ENCODE measurements around the gene RHBDF2.

The RHBDF2 gene

GRCh38 chr17:76427501-76428231 is 73.6 kb downstream of the RHBDF2 start:
- no peaks in the 10 kb centered on the region for H3K9me3 ChIP-seq (ENCODE audit: insufficient read depth, low read length)
- H3K4me1 ChIP-seq (ENCODE audit: insufficient read depth, insufficient read length): no peaks in the 10 kb centered on the region
- H3K4me3 ChIP-seq (ENCODE audit: insufficient read length, low read depth): no peak overlapping the region
- no peak overlapping the region for H3K9ac ChIP-seq (ENCODE audit: insufficient read length, low read depth)
- H3K36me3 ChIP-seq (ENCODE audit: insufficient read depth, insufficient read length, low read length): peaks cover 8% of the 10 kb centered on the region
- TF ChIP-seq ZNF274 (IDR thresholded peaks at IDR 0.05; ENCODE audit: low read depth, low read length): no peak
- TF ChIP-seq YY1 (IDR thresholded peaks at IDR 0.05; ENCODE audit: insufficient read depth, insufficient read length): no peak
- TF ChIP-seq SUZ12 (IDR thresholded peaks at IDR 0.05; ENCODE audit: extremely low read depth, insufficient read depth, insufficient read length): no peak
- no peak for DNase-seq (ENCODE audit: low read depth, low spot score)
- no peaks in the 10 kb centered on the region for H3K27me3 ChIP-seq (ENCODE audit: insufficient read depth, insufficient read length)

- H3K4me1 ChIP-seq (ENCODE audit: insufficient read depth, insufficient read length): no peaks in the 10 kb centered on the region
- TF ChIP-seq YY1 (IDR thresholded peaks at IDR 0.05; ENCODE audit: insufficient read depth, insufficient read length) (no peak), SUZ12 (IDR thresholded peaks at IDR 0.05; ENCODE audit: extremely low read depth, insufficient read depth, insufficient read length) (no peak), ZNF274 (IDR thresholded peaks at IDR 0.05; ENCODE audit: low read depth, low read length) (no peak)
- no peak for DNase-seq (ENCODE audit: low read depth, low spot score)
Observed at GRCh38 chr17:76426853-76427252, 74.4 kb downstream of the RHBDF2 start.

GRCh38 chr17:76422860-76423259 is 78.4 kb downstream of the RHBDF2 start:
- no peak for TF ChIP-seq ZNF274 (IDR thresholded peaks at IDR 0.05; ENCODE audit: low read depth, low read length)
- no peak for TF ChIP-seq SUZ12 (IDR thresholded peaks at IDR 0.05; ENCODE audit: extremely low read depth, insufficient read depth, insufficient read length)
- TF ChIP-seq YY1 (IDR thresholded peaks at IDR 0.05; ENCODE audit: insufficient read depth, insufficient read length): no peak
- Histone ChIP-seq H3K36me3 (ENCODE audit: insufficient read depth, insufficient read length, low read length) (peaks cover 18% of the 10 kb centered on the region), H3K9me3 (ENCODE audit: insufficient read depth, low read length) (no peaks in the 10 kb centered on the region), H3K9ac (ENCODE audit: insufficient read length, low read depth) (no peak overlapping the region), H3K4me3 (ENCODE audit: insufficient read length, low read depth) (no peak overlapping the region), H3K27me3 (ENCODE audit: insufficient read depth, insufficient read length) (no peaks in the 10 kb centered on the region), H3K4me1 (ENCODE audit: insufficient read depth, insufficient read length) (peaks cover 3% of the 10 kb centered on the region)
- no peak for DNase-seq (ENCODE audit: low read depth, low spot score)

More at GRCh38 chr17:76426853-76427252, 74.4 kb downstream of the RHBDF2 start:
- H3K9ac ChIP-seq (ENCODE audit: insufficient read length, low read depth): no peak overlapping the region
- no peaks in the 10 kb centered on the region for H3K27me3 ChIP-seq (ENCODE audit: insufficient read depth, insufficient read length)
- H3K4me3 ChIP-seq (ENCODE audit: insufficient read length, low read depth): no peak overlapping the region
- H3K9me3 ChIP-seq (ENCODE audit: insufficient read depth, low read length): no peaks in the 10 kb centered on the region
- peaks cover 16% of the 10 kb centered on the region for H3K36me3 ChIP-seq (ENCODE audit: insufficient read depth, insufficient read length, low read length)

- H3K9ac ChIP-seq (ENCODE audit: insufficient read length, low read depth): no peak overlapping the region
- no peaks in the 10 kb centered on the region for H3K9me3 ChIP-seq (ENCODE audit: insufficient read depth, low read length)
- TF ChIP-seq ZNF274 (IDR thresholded peaks at IDR 0.05; ENCODE audit: low read depth, low read length) (no peak), SUZ12 (IDR thresholded peaks at IDR 0.05; ENCODE audit: extremely low read depth, insufficient read depth, insufficient read length) (no peak), YY1 (IDR thresholded peaks at IDR 0.05; ENCODE audit: insufficient read depth, insufficient read length) (no peak)
- DNase-seq (ENCODE audit: low read depth, low spot score): no peak
- H3K4me1 ChIP-seq (ENCODE audit: insufficient read depth, insufficient read length): peaks cover 3% of the 10 kb centered on the region
- no peaks in the 10 kb centered on the region for H3K27me3 ChIP-seq (ENCODE audit: insufficient read depth, insufficient read length)
- H3K4me3 ChIP-seq (ENCODE audit: insufficient read length, low read depth): no peak overlapping the region
- H3K36me3 ChIP-seq (ENCODE audit: insufficient read depth, insufficient read length, low read length): peaks cover 23% of the 10 kb centered on the region
Observed at GRCh38 chr17:76422406-76422805, 78.8 kb downstream of the RHBDF2 start.

- Histone ChIP-seq H3K4me1 (ENCODE audit: insufficient read depth, insufficient read length) (peaks cover 3% of the 10 kb centered on the region), H3K27me3 (ENCODE audit: insufficient read depth, insufficient read length) (no peaks in the 10 kb centered on the region), H3K9ac (ENCODE audit: insufficient read length, low read depth) (no peak overlapping the region), H3K9me3 (ENCODE audit: insufficient read depth, low read length) (no peaks in the 10 kb centered on the region), H3K4me3 (ENCODE audit: insufficient read length, low read depth) (no peak overlapping the region), H3K36me3 (ENCODE audit: insufficient read depth, insufficient read length, low read length) (peaks cover 34% of the 10 kb centered on the region)
- no peak for DNase-seq (ENCODE audit: low read depth, low spot score)
- 0 out of 2 replicates have a peak, but pooled peaks have one; percentile 17 for TF ChIP-seq ZNF274 (IDR thresholded peaks at IDR 0.05; ENCODE audit: low read depth, low read length)
- no peak for TF ChIP-seq SUZ12 (IDR thresholded peaks at IDR 0.05; ENCODE audit: extremely low read depth, insufficient read depth, insufficient read length)
Observed at GRCh38 chr17:76421044-76421407, 80.2 kb downstream of the RHBDF2 start.
